Renal cortex interstitium (tissue), 15 donors: ENCODE measurements around the gene GATA3. TPM values are rescaled to one million over a fixed set of nuclear protein-coding genes. Genes with fewer than 3 reads are reported as not detected.
"Not testable (repeated sequence)": the region's sequence is repeated elsewhere in the genome, so short reads cannot be mapped to it uniquely, and the experiment has no call there.

ENCODE experiments used
- DNase-seq, 11 donors: peaks; one replicate each; pipeline ENCODE4 v3.0.0-alpha.2; 2013; ENCODE audit warnings: low read depth in 9 of 11, low spot score in 4 of 11; ENCODE audit errors: extremely low read depth in 1 of 11
- long read RNA-seq, 16 experiments: transcript quantifications; one replicate each; lab custom pipeline, GENCODE V29; 2026
- polyA plus RNA-seq, 3 donors: library from polyadenylated mRNA; unstranded; fragments of 120-200 nt; gene quantifications; one replicate each; pipeline ENCODE4 v1.2.1, GENCODE V29; 2013; ENCODE audit not compliant: insufficient read length in 3 of 3

The GATA3 gene
- polyA plus RNA-seq = 100 to 1,000 TPM in 1 of 3 donors, 10 to 100 TPM in 2; 78.2 to 129 (median 89.6) TPM
- long read RNA-seq, donor 1, transcript GATA3-202 (6 exons, 3,123 nt) = minor isoform, 5 of 77 reads
- long read RNA-seq, donor 1, transcript GATA3-205 (2 exons, 748 nt) = major isoform, 8 of 77 reads
- long read RNA-seq, donor 1, partial matches to known transcripts = 62 of 77 reads
- long read RNA-seq, donor 1, other reads (novel, unspliced or antisense) = 0 of 77 reads
- long read RNA-seq, donor 2, transcript GATA3-202 (6 exons, 3,123 nt) = major isoform, 7 of 76 reads
- long read RNA-seq, donor 2, partial matches to known transcripts = 62 of 76 reads
- long read RNA-seq, donor 2, other reads (novel, unspliced or antisense) = 0 of 76 reads
- long read RNA-seq, donor 3, transcript GATA3-202 (6 exons, 3,123 nt) = major isoform, 22 of 132 reads
- long read RNA-seq, donor 3, partial matches to known transcripts = 103 of 132 reads
- long read RNA-seq, donor 3, other reads (novel, unspliced or antisense) = 0 of 132 reads
- long read RNA-seq, donor 4, transcript GATA3-202 (6 exons, 3,123 nt) = major isoform, 13 of 82 reads
- long read RNA-seq, donor 4, partial matches to known transcripts = 67 of 82 reads
- long read RNA-seq, donor 4, other reads (novel, unspliced or antisense) = 0 of 82 reads
- long read RNA-seq, donor 5 = 0 reads
- long read RNA-seq, donor 6, transcript GATA3-205 (2 exons, 748 nt) = minor isoform, 5 of 117 reads
- long read RNA-seq, donor 6, transcript GATA3-202 (6 exons, 3,123 nt) = major isoform, 6 of 117 reads
- long read RNA-seq, donor 6, partial matches to known transcripts = 101 of 117 reads
- long read RNA-seq, donor 6, other reads (novel, unspliced or antisense) = 0 of 117 reads
- long read RNA-seq, donor 7, transcript GATA3-205 (2 exons, 748 nt) = minor isoform, 6 of 86 reads
- long read RNA-seq, donor 7, transcript GATA3-202 (6 exons, 3,123 nt) = major isoform, 9 of 86 reads
- long read RNA-seq, donor 7, partial matches to known transcripts = 69 of 86 reads
- long read RNA-seq, donor 7, other reads (novel, unspliced or antisense) = 0 of 86 reads
- long read RNA-seq, donor 8, transcript GATA3-202 (6 exons, 3,123 nt) = major isoform, 19 of 250 reads
- long read RNA-seq, donor 8, partial matches to known transcripts = 221 of 250 reads
- long read RNA-seq, donor 8, other reads (novel, unspliced or antisense) = 5 of 250 reads
- long read RNA-seq, donor 9, transcript GATA3-202 (6 exons, 3,123 nt) = major isoform, 12 of 69 reads
- long read RNA-seq, donor 9, transcript GATA3-201 (6 exons, 2,650 nt) = minor isoform, 5 of 69 reads
- long read RNA-seq, donor 9, partial matches to known transcripts = 52 of 69 reads
- long read RNA-seq, donor 9, other reads (novel, unspliced or antisense) = 0 of 69 reads
- long read RNA-seq, donor 10, transcript GATA3-202 (6 exons, 3,123 nt) = major isoform, 12 of 79 reads
- long read RNA-seq, donor 10, partial matches to known transcripts = 61 of 79 reads
- long read RNA-seq, donor 10, other reads (novel, unspliced or antisense) = 0 of 79 reads
- long read RNA-seq, donor 11, transcript GATA3-202 (6 exons, 3,123 nt) = major isoform, 11 of 60 reads
- long read RNA-seq, donor 11, transcript GATA3-201 (6 exons, 2,650 nt) = minor isoform, 7 of 60 reads
- long read RNA-seq, donor 11, partial matches to known transcripts = 42 of 60 reads
- long read RNA-seq, donor 11, other reads (novel, unspliced or antisense) = 0 of 60 reads
- long read RNA-seq, donor 12, partial matches to known transcripts = 18 of 25 reads
- long read RNA-seq, donor 12, other reads (novel, unspliced or antisense) = 0 of 25 reads
- long read RNA-seq, donor 13 = 0 reads
- long read RNA-seq, donor 14, transcript GATA3-202 (6 exons, 3,123 nt) = major isoform, 7 of 39 reads
- long read RNA-seq, donor 14, partial matches to known transcripts = 30 of 39 reads
- long read RNA-seq, donor 14, other reads (novel, unspliced or antisense) = 0 of 39 reads
- long read RNA-seq, donor 15, transcript GATA3-202 (6 exons, 3,123 nt) = major isoform, 11 of 45 reads
- long read RNA-seq, donor 15, partial matches to known transcripts = 33 of 45 reads
- long read RNA-seq, donor 15, other reads (novel, unspliced or antisense) = 0 of 45 reads
- long read RNA-seq, donor 16, transcript GATA3-201 (6 exons, 2,650 nt) = minor isoform, 8 of 202 reads
- long read RNA-seq, donor 16, transcript GATA3-202 (6 exons, 3,123 nt) = major isoform, 48 of 202 reads
- long read RNA-seq, donor 16, partial matches to known transcripts = 142 of 202 reads
- long read RNA-seq, donor 16, other reads (novel, unspliced or antisense) = 0 of 202 reads

DNA sequence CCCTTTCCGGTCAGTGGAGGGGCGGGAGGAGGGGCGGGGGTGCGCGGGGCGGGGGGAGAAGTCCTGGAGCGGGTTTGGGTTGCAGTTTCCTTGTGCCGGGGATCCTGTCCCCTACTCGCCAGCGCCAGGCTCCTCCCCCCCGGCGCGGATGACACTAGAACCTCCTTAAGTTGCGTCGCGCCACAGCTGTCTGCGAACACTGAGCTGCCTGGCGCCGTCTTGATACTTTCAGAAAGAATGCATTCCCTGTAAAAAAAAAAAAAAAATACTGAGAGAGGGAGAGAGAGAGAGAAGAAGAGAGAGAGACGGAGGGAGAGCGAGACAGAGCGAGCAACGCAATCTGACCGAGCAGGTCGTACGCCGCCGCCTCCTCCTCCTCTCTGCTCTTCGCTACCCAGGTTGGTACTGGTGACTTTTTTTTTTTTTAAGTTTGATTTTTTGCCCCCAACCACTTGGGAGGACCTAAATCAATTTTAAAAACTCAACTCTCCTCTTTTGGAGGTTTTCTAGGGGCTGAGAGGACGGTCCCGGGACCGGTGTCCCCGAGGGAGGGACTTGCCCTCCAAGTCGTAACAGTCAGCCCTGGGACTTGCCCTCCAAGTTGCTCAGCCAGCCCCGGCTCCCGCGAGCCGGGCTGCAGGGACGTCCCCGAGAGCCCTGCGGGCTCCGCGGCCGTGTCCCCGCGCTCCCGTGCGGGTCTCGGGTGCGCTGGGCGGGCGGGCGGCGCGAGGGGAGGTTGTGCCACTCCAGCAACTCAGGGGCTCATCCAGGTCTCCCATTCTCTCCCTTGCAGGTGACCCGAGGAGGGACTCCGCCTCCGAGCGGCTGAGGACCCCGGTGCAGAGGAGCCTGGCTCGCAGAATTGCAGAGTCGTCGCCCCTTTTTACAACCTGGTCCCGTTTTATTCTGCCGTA is at the start of gene GATA3:
Gene GATA3 (plus strand): TSS at position 195 of the 914 bp plus-strand sequence. CDS start 968 bp downstream, outside the sequence.
- DNase-seq = peak in 6 of 11 donors; percentile 72 to 80 (median 75)

DNA sequence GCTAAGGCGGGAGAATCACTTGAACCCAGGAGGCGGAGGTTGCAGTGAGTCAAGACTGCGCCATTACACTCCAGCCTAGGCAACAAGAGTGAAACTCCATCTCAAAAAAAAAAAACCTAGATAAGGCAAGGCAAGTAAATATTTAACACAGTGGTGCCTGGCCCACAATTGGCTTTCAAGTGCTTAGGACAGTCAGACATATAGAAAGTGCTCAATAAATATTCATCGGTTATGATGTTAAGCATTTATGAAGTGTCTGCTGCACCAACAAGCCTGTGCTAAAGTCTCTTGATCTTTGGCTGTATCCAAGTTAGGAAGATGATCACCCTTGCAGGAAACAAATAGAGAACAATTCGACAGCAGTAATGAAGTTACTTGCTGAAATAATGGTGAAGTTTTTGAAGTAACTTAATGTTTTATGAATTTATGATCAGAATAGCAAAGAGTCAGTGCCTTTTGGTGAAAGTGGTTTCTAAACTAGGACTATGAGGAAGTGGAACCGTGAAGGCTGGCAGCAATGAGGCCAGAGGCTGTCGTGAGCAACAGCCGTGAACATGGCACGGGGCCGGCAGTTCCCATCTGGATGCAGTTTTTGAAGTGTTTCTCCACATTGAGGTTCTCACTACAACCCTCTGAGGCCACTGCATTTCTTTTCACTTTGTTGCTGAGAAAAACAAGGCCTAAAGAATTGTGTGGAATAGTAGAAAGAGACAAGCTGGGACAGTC is 48.1 kb upstream of the GATA3 start:
- DNase-seq = no peak

DNA sequence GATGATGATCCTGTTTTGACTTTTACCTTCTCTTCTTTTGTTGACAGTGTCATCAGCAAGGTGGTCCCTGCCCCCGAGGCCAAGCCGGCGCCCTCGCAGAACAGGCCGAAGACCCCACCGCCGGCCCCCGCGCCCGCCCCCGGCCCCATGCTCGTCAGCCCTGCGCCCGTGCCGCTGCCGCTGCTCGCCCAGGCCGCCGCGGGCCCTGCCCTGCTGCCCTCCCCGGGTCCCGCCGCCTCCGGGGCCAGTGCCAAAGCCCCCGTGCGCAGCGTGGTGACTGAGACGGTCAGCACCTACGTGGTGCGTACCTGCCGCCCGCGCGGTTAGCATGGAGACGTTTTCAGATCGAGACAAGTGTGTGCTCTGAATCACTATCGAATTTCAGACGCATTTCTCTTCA is 45.5 kb upstream of the GATA3 start:
- no peak for DNase-seq

DNA sequence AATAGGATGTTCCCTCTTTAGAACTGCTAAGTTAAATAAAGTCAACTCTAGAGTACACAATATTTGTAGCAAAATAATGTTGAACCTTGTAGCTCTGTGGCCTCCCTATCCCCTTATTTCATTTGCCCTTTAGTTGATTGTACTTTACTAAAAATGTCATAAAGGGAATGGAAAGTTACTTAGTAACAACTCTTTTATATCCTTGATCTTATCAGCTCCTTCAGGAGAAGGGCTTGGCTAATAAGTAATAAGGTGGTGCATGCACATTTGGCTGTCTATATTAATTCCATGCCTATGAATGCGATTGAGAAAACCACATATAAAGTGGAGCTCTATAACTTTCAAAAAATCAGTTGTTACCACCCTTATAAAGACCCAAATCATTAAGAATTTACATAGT is 41.5 kb upstream of the GATA3 start:
- no peak for DNase-seq

DNA sequence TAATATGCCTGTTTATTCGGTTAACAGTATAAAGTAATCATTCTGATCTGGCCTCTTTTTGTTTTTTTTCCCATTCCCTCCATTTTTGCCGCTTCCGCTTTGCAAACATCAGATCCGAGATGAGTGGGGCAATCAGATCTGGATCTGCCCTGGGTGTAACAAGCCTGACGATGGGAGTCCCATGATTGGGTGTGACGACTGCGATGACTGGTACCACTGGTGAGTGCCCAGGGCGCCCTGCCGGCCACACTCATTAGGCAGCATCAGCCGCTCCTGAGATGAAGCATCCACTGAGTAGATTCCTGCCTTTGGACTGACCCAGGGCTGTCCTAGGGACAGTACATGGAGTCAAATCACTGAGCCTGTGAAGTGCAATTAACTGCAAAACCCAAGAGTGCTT is 40.9 kb upstream of the GATA3 start:
- DNase-seq = no peak

DNA sequence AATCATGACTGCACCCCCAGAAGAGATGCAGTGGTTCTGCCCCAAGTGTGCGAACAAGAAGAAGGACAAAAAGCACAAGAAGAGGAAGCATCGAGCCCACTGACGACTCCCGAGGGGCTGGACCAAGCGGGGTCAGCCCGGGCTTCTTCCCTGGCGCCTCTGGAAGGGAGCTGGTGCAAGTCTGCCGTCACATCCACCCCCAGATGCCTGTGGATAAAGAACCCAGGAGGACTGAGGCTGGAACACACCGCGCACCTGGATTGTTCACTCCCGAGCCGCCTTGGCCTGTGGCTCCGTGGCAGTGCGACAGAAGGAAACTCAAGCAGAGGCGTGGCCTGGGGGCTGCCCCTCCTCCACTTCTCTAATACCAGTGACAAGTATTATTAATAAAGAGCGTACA is 39.8 kb upstream of the GATA3 start:
- DNase-seq = no peak

DNA sequence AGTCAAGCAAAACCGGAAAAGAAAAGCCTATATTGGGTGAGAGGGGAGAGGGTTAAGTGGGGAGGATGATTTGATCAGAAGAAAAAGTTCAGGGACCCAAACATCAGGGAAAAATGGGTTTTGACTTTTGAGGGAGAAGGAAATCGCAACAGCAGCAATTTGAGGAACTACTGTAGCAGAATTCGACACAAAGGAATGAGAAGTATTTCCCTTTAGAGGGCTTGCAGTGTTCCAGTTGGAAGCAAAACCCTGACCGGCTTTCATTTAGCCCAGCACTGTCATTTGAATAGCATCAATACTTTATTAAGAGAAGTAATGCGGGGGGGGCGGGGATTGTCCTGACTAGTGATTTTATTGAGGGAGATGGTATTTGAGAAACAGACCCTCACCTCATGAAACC is 37.2 kb upstream of the GATA3 start:
- no peak for DNase-seq

DNA sequence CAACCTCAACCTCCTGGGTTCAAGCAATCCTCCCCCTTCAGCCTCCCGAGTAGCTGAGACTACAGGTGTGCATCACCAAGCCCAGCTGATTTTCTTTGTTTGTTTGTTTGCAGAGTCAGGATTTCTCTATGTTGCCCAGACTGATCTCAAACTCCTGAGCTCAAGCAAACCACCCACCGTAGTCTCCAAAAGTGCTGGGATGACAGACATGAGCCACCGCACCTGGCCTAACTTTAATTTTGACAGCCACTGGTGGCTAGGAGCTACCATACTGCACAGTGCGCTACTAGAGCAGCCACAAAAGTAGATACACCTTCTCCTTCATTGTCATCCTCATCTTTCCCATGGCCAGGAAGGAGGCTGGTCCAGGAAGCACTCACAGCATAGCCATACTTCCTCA is 31.2 kb upstream of the GATA3 start:
- DNase-seq = no peak

DNA sequence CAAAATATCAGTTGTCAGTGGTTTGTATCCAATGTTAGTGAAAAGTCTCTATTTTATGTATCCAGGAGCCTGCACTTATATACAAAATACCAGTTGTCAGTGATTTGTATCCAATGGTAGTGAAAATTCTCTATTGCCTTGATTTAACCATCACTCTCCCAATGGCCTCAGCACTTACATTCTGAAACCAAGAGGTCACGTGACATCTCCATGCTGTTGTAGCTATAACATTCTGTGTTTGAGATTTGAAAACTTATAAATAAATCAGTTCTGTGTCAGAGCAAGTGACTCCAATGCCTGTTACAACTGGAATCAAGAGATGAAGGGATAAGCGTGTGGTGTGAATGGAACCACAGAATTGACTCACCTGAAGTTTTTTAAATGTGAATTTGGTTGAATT is 30.6 kb upstream of the GATA3 start:
- no peak for DNase-seq

DNA sequence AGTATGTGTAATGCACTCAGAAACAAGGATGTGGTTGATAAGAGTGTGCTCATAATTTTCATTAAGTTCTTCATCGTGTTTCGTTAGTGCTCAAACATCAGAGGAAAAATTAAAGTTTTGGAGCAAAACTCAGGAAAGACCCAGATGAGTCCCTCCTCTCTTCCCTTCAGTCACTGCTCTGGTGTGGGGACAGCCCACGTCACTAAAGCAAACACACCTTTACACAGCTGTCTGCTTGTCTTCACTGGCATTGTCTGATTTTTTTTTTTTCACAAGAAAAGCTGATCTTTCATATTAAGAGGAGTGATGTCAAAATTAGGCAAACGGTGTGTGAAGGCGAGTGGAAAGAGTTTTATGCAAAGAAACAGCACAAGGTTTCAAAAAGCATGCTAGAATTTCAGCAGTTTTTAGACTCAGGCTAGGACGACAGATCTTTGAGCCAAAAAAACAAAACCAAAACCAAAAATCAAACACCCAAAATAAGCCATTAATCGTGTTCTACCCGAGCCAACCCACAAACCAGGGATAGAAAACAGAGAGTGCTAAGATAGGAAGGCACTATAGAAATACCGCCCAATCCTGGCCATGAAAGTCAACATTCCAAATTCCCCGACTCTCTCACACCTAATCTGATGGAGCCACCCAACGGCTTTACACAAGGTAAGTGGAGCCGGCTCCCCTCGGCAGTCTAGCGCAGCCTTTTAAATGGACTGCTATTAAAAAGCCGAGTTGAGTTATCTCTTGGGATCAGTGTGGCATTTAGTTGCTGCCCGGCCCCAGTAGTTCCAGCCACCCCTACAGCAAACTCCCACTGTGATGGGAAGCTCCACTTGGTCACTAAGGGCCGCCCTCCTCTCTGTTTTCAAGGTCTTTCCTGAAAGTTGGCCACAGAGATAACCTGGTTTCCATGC is 27.9 kb upstream of the GATA3 start:
- no peak for DNase-seq

DNA sequence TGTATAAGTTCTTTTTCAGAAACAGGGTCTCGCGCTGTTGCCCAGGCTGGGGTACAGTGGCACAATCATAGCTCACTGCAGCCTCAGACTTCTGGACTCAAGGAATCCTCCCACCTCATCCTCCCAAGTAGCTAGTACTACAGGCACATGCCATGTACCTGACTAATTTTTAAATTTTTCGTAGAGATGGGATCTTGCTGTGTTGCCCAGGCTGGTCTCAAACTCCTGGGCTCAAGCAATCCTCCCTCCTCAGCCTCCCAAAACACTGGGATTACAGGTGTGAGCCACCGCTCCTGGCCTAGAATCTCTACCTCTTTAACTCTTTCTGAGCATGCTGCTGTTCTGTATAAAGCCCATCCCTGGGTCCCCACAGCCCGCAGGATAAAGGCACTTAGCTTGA is 23.3 kb upstream of the GATA3 start:
- DNase-seq = not testable (repeated sequence)

DNA sequence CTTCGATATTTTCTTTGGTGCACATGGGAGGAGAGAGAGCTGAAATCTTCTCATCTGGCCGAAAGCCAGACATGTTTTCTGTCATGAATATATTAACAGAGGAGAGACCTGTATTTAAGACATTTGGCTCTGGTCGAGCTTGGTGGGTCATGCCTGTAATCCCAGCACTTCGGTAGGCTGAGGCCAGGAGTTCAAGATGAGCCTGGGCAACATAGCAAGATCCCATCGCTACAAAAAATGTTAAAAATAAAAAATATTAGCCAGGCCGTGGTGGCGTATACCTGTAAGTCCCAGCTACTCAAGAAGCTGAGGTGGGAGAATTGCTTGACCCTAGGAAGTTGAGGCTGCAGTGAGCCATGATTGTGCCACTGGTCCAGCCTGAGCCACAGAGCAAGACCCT is 21.9 kb upstream of the GATA3 start:
- DNase-seq = no peak

DNA sequence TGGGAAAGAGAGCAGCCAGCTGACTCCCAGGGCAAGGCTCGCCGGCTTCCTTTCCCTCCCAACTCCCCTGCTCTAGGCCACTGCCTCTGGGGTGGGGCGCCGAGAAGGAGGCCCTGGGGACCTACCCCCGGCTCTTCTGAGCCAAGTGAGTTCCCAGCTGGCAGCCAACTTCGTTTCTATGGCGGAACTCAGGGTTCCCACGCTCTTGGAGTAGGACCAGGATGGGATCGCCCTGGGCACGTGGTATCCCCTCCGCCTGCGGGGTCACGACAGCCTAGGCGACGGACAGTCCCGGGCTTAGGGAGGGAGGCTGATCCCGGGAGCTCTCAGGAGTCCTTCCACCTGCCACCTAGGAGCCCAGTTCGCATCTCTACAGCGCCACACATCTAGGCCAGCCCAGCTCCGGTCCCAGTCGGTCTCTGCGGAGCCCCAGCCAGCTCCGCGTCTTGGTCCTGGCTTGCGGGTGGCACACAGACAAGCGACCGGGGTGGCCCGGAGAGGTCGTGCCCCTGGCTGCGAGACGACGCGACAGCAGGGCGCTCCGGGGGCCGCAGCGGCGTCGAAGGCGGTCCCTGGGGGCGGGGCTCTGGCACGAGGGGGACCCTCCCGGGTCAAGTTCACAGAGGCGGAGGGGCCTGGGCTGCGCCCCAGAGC is 20.5 kb upstream of the GATA3 start:
- no peak for DNase-seq

DNA sequence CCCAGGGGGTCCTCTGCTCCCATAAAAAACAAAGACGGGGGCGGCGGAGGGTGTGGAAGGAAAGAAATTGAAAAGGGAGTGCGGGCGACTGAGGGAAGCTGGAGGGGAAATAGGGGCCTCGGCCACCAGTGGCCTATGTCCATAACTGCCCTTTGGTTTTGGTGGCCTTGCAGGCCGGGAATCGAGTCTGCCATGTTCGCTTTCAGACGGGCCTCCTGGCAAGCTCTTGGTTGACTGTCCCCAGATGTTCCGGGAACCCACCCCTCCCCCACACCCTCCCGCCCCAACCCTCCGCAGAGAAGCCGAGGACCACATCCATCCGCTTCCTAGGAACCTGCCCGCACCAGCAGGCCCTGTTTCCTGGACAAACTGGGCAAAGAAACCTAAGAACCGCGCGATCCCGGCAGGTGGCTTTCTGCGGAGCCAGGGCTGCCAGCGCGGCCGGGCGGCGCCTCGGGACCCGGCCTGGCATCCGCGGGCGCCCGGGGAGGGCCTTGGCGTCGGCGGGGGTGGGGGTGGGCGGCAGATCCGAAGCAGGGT is 20.0 kb upstream of the GATA3 start:
- no peak for DNase-seq
